ENCODE measurements around the gene SOX18. TPM values are rescaled to one million over a fixed set of nuclear protein-coding genes. Genes with fewer than 3 reads are reported as not detected.

SOX18 gene
- total RNA-seq, 1 experiment from 2014 or later, result not detected

GRCh38 chr20:64044484-64045247 lies 4.8 kb downstream of the SOX18 start:
- Mint-ChIP-seq H3K27ac (ENCODE audit: unreplicated experiment) (no peak overlapping the region), H3K9me3 (ENCODE audit: low read depth, unreplicated experiment) (no peaks in the 10 kb centered on the region), H3K27me3 (ENCODE audit: unreplicated experiment) (peaks cover 75% of the 10 kb centered on the region), H3K4me1 (ENCODE audit: low read depth, unreplicated experiment) (peaks cover 14% of the 10 kb centered on the region), H3K4me3 (ENCODE audit: low read depth, unreplicated experiment) (no peak overlapping the region), H3K36me3 (ENCODE audit: insufficient read depth, unreplicated experiment) (peaks cover 14% of the 10 kb centered on the region)
- TF ChIP-seq, protein P1, sequence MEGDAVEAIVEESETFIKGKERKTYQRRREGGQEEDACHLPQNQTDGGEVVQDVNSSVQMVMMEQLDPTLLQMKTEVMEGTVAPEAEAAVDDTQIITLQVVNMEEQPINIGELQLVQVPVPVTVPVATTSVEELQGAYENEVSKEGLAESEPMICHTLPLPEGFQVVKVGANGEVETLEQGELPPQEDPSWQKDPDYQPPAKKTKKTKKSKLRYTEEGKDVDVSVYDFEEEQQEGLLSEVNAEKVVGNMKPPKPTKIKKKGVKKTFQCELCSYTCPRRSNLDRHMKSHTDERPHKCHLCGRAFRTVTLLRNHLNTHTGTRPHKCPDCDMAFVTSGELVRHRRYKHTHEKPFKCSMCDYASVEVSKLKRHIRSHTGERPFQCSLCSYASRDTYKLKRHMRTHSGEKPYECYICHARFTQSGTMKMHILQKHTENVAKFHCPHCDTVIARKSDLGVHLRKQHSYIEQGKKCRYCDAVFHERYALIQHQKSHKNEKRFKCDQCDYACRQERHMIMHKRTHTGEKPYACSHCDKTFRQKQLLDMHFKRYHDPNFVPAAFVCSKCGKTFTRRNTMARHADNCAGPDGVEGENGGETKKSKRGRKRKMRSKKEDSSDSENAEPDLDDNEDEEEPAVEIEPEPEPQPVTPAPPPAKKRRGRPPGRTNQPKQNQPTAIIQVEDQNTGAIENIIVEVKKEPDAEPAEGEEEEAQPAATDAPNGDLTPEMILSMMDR (IDR thresholded peaks at IDR 0.05; ENCODE audit: unreplicated experiment), result no peak
- intact Hi-C loops (cut with micrococcal nuclease; ENCODE audit: unreplicated experiment), result no loop called here
- CTCF ChIA-PET, result interaction anchor here (0.6 to 0.9 kb wide), 3 partner anchors 18 to 80 kb away, joined by 3 to 4 read pairs (median 3); partner anchors contain the start of gene TCEA2
- DNase-seq, result peak; percentile 50
- BruUV-seq (replicated peaks), result no TSS peak

GRCh38 chr20:64043768-64044167 lies 5.7 kb downstream of the SOX18 start:
- peaks cover 79% of the 10 kb centered on the region for H3K27me3 Mint-ChIP-seq (ENCODE audit: unreplicated experiment)
- H3K4me3 Mint-ChIP-seq (ENCODE audit: low read depth, unreplicated experiment), result no peak overlapping the region
- CTCF ChIA-PET, result interaction anchor here (0.6 kb wide), 1 partner anchor 50 kb away, joined by 5 read pairs; no protein-coding TSS in a partner anchor
- H3K36me3 Mint-ChIP-seq (ENCODE audit: insufficient read depth, unreplicated experiment), result peaks cover 21% of the 10 kb centered on the region
- peaks cover 14% of the 10 kb centered on the region for H3K4me1 Mint-ChIP-seq (ENCODE audit: low read depth, unreplicated experiment)
- no peak overlapping the region for H3K27ac Mint-ChIP-seq (ENCODE audit: unreplicated experiment)
- TF ChIP-seq, protein P1 (IDR thresholded peaks at IDR 0.05; ENCODE audit: unreplicated experiment), result no peak
- no TSS peak for BruUV-seq (replicated peaks)
- no peaks in the 10 kb centered on the region for H3K9me3 Mint-ChIP-seq (ENCODE audit: low read depth, unreplicated experiment)
- intact Hi-C loops (cut with micrococcal nuclease; ENCODE audit: unreplicated experiment), result no loop called here
- DNase-seq, result no peak

DNA sequence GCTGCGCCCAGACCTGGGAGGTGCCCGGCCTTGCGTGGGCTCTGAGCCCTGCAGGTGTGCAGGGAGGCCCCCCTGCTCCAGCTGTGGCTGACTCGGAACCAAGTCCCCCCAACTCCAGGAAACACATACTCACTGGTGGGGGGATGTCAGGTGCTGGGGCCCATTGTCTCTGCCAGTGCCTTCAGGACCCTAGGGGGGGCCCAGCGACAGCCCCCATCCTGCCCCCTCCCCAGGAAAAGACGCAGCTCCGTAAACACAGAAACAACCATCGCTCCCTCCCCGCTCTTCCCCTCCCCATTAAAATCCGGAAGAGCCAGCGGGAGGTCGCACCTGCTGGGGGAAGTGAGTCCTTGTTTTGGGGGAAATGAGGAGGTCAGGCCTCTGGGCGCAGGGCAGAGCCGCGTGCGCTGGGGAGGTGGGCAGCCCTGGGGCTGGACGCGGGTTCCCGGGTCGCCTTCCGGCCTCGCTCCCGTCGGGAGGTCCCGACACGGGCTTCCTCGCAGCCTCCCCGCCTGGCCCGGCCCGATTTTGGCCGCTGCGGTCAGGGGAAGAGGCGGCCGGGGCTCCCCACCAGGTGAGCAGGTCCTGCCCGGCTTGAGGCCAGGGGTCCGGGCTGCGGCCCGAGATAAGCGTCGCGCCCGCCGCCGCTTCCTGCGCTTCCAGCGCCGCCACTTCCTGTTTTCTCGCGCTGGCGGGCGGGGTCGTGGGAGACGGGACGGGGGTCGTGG lies 7.2 kb downstream of the SOX18 start:
- no peak overlapping the region for H3K27ac Mint-ChIP-seq (ENCODE audit: unreplicated experiment)
- H3K27me3 Mint-ChIP-seq (ENCODE audit: unreplicated experiment), result peaks cover 75% of the 10 kb centered on the region
- CTCF ChIA-PET, result no interaction called here
- H3K36me3 Mint-ChIP-seq (ENCODE audit: insufficient read depth, unreplicated experiment), result peaks cover 37% of the 10 kb centered on the region
- H3K4me1 Mint-ChIP-seq (ENCODE audit: low read depth, unreplicated experiment), result peaks cover 21% of the 10 kb centered on the region
- no peak for DNase-seq
- intact Hi-C loops (cut with micrococcal nuclease; ENCODE audit: unreplicated experiment), result no loop called here
- H3K9me3 Mint-ChIP-seq (ENCODE audit: low read depth, unreplicated experiment), result no peaks in the 10 kb centered on the region
- peak overlapping the region; percentile 22 for H3K4me3 Mint-ChIP-seq (ENCODE audit: low read depth, unreplicated experiment)
- TF ChIP-seq, protein P1 (IDR thresholded peaks at IDR 0.05; ENCODE audit: unreplicated experiment), result no peak
- no TSS peak for BruUV-seq (replicated peaks)

DNA sequence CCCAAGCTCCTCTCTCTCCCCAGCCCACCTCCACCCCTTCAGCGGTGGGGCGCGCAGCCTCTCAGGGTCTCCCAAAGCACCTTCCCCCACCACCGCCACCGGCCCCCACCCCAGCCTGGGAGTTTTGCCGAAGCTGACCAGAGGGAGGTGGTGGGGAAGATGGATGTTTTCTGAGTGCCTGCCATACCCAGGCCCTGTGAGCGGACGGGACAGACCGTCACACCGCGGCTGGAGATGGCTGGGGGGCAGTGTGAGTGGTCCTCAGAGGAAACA lies 7.7 kb downstream of the SOX18 start:
- Mint-ChIP-seq H3K4me1 (ENCODE audit: low read depth, unreplicated experiment) (peaks cover 21% of the 10 kb centered on the region), H3K27ac (ENCODE audit: unreplicated experiment) (no peak overlapping the region), H3K27me3 (ENCODE audit: unreplicated experiment) (peaks cover 70% of the 10 kb centered on the region), H3K9me3 (ENCODE audit: low read depth, unreplicated experiment) (no peaks in the 10 kb centered on the region), H3K4me3 (ENCODE audit: low read depth, unreplicated experiment) (peak overlapping the region; percentile 22), H3K36me3 (ENCODE audit: insufficient read depth, unreplicated experiment) (peaks cover 42% of the 10 kb centered on the region)
- CTCF ChIA-PET, result no interaction called here
- BruUV-seq (replicated peaks), result no TSS peak
- intact Hi-C loops (cut with micrococcal nuclease; ENCODE audit: unreplicated experiment), result no loop called here
- no peak for DNase-seq
- TF ChIP-seq, protein P1 (IDR thresholded peaks at IDR 0.05; ENCODE audit: unreplicated experiment), result no peak

Measured in Calu3 (cell line).